Spinal cord (tissue), 10 donors: ENCODE results near the gene CSRNP3. TPM values are rescaled to one million over a fixed set of nuclear protein-coding genes. Genes with fewer than 3 reads are reported as not detected.

ENCODE experiments used
- DNase-seq, 6 donors: peaks; one replicate each; pipeline versions ENCODE4 v3.0.0 to v3.0.0-alpha.2; 2013 to 2015; ENCODE audit warnings: low spot score in 6 of 6, low read depth in 4 of 6
- H3K27ac ChIP-seq: one replicate; pipeline ENCODE4 v1.5.1; 2013; ENCODE audit warnings: low read depth, low read length, control low read depth
- H3K27me3 ChIP-seq: one replicate; pipeline ENCODE4 v1.6.1; 2013; ENCODE audit warnings: low read length; ENCODE audit not compliant: control insufficient read depth, insufficient read depth
- H3K36me3 ChIP-seq: one replicate; pipeline ENCODE4 v1.6.1; 2013; ENCODE audit warnings: low read length; ENCODE audit not compliant: control insufficient read depth, insufficient read depth
- H3K4me1 ChIP-seq: one replicate; pipeline ENCODE4 v1.6.1; 2013; ENCODE audit warnings: low read length; ENCODE audit not compliant: control insufficient read depth, insufficient read depth
- H3K4me3 ChIP-seq: one replicate; pipeline ENCODE4 v1.5.1; 2013; ENCODE audit warnings: low read depth, low read length, control low read depth
- H3K9me3 ChIP-seq: one replicate; pipeline ENCODE4 v1.6.1; 2013; ENCODE audit warnings: low read length; ENCODE audit not compliant: control insufficient read depth, insufficient read depth
- WGBS: methylation state at CpG from one replicate; pipeline ENCODE4 v1.1.5; 2013; ENCODE audit warnings: missing lambda C conversion rate; ENCODE audit not compliant: insufficient coverage; 5-methylcytosine and 5-hydroxymethylcytosine counted together
- long read RNA-seq, 4 donors: transcript quantifications; one replicate each; lab custom pipeline, GENCODE V29; 2026
- polyA plus RNA-seq, 2 donors: library from polyadenylated mRNA; unstranded; fragments of 120-200 nt; gene quantifications; one replicate each; pipeline ENCODE4 v1.2.1, GENCODE V29; 2013; ENCODE audit not compliant: insufficient read length in 2 of 2
- total RNA-seq, 2 donors: library from RNA; depleted of rRNA in 1 of 2; stranded (reverse); fragments of 120-200 nt in 1 of 2; fragments of >200 nt in 1 of 2; gene quantifications; one replicate each; pipeline versions ENCODE4 v1.2.3 to v1.2.4, GENCODE V29; 2013 to 2014
- donor health status: healthy.

CSRNP3 gene, protein sequence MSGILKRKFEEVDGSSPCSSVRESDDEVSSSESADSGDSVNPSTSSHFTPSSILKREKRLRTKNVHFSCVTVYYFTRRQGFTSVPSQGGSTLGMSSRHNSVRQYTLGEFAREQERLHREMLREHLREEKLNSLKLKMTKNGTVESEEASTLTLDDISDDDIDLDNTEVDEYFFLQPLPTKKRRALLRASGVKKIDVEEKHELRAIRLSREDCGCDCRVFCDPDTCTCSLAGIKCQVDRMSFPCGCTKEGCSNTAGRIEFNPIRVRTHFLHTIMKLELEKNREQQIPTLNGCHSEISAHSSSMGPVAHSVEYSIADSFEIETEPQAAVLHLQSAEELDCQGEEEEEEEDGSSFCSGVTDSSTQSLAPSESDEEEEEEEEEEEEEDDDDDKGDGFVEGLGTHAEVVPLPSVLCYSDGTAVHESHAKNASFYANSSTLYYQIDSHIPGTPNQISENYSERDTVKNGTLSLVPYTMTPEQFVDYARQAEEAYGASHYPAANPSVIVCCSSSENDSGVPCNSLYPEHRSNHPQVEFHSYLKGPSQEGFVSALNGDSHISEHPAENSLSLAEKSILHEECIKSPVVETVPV
- total RNA-seq (10 to 100 TPM; 32.7 to 82.9 TPM), polyA plus RNA-seq (10 to 100 TPM; 21.7 to 37.7 TPM)
- long read RNA-seq, donor 1, partial matches to known transcripts: 0 of 4 reads
- long read RNA-seq, donor 1, other reads (novel, unspliced or antisense): 0 of 4 reads
- long read RNA-seq, donor 2, partial matches to known transcripts: 0 of 1 reads
- long read RNA-seq, donor 2, other reads (novel, unspliced or antisense): 0 of 1 reads
- long read RNA-seq, donor 3, full-length matches to known transcripts: 5 of 5 reads
- long read RNA-seq, donor 3, partial matches to known transcripts: 0 of 5 reads
- long read RNA-seq, donor 3, other reads (novel, unspliced or antisense): 0 of 5 reads
- long read RNA-seq, donor 4, partial matches to known transcripts: 0 of 2 reads
- long read RNA-seq, donor 4, other reads (novel, unspliced or antisense): 0 of 2 reads

DNA sequence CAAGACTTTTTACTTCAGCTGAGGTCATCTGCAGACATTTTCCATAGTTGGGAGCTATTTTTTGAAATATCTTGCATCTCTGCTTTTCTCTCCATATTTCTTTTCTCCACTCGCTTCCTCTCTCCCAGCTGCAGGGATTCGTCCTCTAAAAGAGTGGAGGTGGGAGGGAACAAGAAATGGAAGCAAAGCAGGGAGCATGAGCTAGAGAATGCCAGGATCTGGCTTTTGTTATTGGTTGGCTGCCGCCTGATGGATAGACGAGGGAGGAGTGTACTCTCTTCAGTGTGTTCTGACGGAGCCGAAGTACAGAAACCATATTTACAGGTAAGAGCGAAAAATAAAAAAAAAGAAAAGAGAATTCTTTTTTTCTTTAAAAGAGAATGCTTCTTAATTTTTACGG lies at the start of gene CSRNP3:
Gene CSRNP3, plus strand, starts transcription at position 282 of the 400 bp plus-strand sequence. CDS start 125,368 bp downstream, outside the sequence.
- Histone ChIP-seq H3K9me3 (no peaks in the 10 kb centered on the region), H3K36me3 (no peaks in the 10 kb centered on the region), H3K27me3 (no peaks in the 10 kb centered on the region), H3K27ac (peak within 1 kb of the TSS; percentile 71), H3K4me3 (peak within 1 kb of the TSS; percentile 46), H3K4me1 (no peaks in the 10 kb centered on the region)
- WGBS: no CpG with 5 or more reads among the region's 8 CpGs
- DNase-seq: peak; percentile 80 to 99 (median 90)

DNA sequence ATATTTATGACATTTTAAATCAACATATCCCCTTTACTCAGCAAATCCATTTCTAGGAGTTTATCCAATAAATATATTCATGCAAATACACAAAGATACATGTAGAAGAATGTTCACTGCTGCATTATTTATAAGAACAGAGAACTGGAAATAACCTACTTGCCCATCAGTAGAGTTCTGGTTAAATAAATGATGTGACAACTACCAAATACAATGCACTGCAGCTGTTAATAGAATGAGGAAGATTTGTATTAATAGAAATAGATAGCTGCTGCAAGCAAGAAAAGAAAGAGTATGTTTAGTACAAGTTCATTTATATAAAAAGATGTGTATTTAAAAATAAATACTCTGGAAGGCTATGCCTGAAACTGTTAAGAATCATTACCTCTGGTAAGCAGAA lies 49.3 kb upstream of the CSRNP3 start:
- no peaks in the 10 kb centered on the region for H3K27me3 ChIP-seq
- no peaks in the 10 kb centered on the region for H3K4me1 ChIP-seq
- no peak overlapping the region for H3K4me3 ChIP-seq
- no peak for DNase-seq
- no peaks in the 10 kb centered on the region for H3K36me3 ChIP-seq
- H3K27ac ChIP-seq: no peak overlapping the region
- peaks cover 3% of the 10 kb centered on the region for H3K9me3 ChIP-seq

DNA sequence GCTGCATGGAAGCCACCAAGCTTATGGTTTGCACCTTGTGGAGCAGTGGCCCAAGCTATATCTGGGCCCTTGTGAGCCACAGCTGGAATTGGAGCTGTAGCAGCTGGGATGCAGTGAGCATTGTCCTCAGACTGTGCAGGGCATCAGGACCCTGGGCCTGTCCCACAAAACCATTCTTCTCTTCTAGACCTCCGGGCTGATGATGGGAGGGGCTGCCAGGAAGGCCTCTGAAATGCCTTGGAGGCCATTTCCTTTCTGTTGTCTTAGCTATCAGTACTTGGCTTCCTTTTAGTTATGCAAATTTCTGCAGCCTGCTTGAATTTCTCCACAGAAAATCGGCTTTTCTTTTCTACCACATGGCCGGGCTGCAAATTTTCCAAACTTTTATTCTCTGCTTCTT lies 46.4 kb upstream of the CSRNP3 start:
- no peak overlapping the region for H3K27ac ChIP-seq
- H3K27me3 ChIP-seq: no peaks in the 10 kb centered on the region
- H3K4me1 ChIP-seq: no peaks in the 10 kb centered on the region
- WGBS: 67% methylated on average over 1 of the region's 3 CpGs
- peaks cover 3% of the 10 kb centered on the region for H3K9me3 ChIP-seq
- no peak for DNase-seq
- no peak overlapping the region for H3K4me3 ChIP-seq
- H3K36me3 ChIP-seq: no peaks in the 10 kb centered on the region

DNA sequence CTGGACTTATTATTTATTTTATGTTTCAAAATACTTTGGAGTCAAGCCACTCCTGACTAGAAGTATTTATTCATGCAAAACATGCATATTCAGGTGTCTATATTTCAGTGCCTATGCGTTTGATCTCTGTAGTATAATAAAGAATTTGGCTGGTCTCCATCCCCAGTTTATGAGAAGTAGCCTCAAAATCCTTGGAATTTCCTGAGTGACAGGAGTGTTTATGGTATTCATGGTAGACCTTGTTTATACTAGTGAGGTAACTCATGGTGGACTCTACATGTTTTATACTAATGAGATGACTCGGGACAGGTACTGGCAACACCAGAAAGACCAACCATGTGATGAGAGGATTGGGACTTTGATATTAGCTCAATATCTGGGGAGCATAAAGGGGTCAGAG lies 43.9 kb upstream of the CSRNP3 start:
- H3K27me3 ChIP-seq: no peaks in the 10 kb centered on the region
- no CpG with 5 or more reads among the region's 2 CpGs for WGBS
- H3K27ac ChIP-seq: no peak overlapping the region
- H3K4me3 ChIP-seq: no peak overlapping the region
- DNase-seq: no peak
- H3K9me3 ChIP-seq: peaks cover 3% of the 10 kb centered on the region
- no peaks in the 10 kb centered on the region for H3K36me3 ChIP-seq
- no peaks in the 10 kb centered on the region for H3K4me1 ChIP-seq

DNA sequence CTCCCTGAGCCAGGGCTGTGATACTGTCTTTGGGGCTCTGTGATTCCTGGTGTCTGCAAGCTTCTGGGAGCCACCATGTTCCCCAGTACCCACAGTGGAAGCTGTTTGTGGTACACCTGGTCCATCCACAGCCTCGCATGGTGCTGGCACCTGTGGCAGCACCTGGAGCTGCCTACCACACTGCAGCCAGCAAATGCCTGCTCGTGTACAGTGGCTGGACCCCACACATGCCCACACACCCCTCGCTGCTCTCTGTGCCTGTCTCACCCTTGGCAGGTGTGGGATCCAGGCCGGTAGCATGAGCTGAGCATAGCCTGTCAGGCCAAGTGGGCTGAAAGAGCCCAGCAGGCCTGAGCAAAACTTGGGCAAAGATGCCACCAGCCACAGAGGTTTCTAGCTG lies 41.8 kb upstream of the CSRNP3 start:
- Histone ChIP-seq H3K36me3 (no peaks in the 10 kb centered on the region), H3K9me3 (peaks cover 3% of the 10 kb centered on the region), H3K4me3 (no peak overlapping the region), H3K4me1 (no peaks in the 10 kb centered on the region), H3K27ac (no peak overlapping the region), H3K27me3 (no peaks in the 10 kb centered on the region)
- WGBS: 80% methylated on average over 4 of the region's 4 CpGs
- DNase-seq: no peak

DNA sequence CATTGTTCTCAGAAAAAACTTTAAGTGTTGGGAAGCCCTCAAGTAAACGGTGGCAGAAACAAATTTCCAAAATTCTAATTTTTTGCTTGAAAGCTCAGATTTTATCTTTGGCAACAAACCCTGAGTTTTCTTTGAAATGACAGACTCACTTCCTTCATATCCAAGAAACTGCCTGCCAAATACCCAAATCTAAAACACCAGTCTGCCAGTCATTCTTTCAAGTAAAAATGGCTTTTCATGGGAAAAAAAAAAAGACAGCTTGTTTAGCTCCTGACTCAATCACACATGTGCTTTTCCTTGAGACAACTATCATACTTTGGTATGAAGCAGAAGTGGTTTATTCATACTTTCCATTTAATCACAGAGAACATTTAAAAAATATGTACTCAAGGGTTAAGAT lies 40.6 kb upstream of the CSRNP3 start:
- Histone ChIP-seq H3K36me3 (no peaks in the 10 kb centered on the region), H3K4me3 (no peak overlapping the region), H3K9me3 (no peaks in the 10 kb centered on the region), H3K27ac (no peak overlapping the region), H3K4me1 (no peaks in the 10 kb centered on the region), H3K27me3 (no peaks in the 10 kb centered on the region)
- WGBS: 88% methylated on average over 1 of the region's 1 CpG
- peak in 1 of 6 donors; percentile 76 for DNase-seq

DNA sequence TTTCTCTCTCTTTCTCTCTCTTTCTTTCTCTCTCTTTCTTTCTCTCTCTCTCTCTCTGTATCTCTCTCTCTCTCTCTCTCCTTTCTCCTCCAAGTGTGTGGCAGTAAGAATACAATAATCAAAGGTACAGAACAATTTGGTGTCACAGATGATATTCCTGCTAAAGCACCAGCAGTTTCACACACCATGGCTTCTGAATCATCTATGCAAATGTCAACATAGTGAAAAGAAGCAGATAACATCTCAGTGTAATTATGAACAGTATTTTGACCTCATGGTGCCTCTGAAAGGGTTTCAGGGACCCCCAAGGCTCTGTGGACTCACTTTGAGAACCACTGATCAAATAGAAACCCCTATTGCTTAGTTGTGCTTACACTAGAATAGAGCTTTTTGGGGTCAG lies 38.5 kb upstream of the CSRNP3 start:
- DNase-seq: no peak
- Histone ChIP-seq H3K4me3 (no peak overlapping the region), H3K36me3 (no peaks in the 10 kb centered on the region), H3K4me1 (no peaks in the 10 kb centered on the region), H3K27me3 (no peaks in the 10 kb centered on the region), H3K27ac (no peak overlapping the region), H3K9me3 (no peaks in the 10 kb centered on the region)

DNA sequence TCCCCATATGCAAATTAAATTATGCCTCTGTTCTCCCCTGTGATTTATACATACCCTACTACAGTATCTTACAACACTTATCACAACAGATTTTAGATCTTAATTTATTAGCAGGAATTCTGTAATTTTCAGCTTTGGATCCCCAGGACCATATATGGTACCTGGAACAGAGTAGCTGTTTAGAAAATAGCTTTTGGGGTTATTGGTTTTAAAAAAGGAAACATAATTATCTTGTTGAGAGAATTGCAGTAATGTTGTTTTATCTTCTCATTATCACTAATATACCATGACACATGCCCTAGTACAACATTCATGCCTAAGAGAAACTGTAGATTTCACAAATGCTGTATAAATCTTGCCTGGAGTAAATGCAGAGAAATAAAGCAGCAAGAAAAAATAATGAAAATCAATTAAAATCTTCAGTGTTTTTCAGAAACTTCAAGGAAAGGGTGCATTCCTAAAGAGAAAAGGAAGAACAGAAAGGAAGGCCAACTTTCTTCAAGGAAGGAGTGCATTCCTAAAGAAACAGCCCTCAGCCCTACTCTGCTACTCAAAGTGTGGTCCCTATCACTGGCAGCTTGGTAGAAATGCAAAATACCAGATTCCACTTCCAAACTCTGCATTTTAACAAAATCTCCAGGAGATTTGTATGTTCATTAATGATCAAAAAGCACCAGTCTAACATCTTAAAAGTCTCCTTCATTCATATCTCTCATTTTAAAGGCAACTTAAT lies 37.1 kb upstream of the CSRNP3 start:
- Histone ChIP-seq H3K9me3 (no peaks in the 10 kb centered on the region), H3K27ac (no peak overlapping the region), H3K27me3 (no peaks in the 10 kb centered on the region), H3K4me1 (no peaks in the 10 kb centered on the region), H3K4me3 (no peak overlapping the region), H3K36me3 (no peaks in the 10 kb centered on the region)
- no peak for DNase-seq

DNA sequence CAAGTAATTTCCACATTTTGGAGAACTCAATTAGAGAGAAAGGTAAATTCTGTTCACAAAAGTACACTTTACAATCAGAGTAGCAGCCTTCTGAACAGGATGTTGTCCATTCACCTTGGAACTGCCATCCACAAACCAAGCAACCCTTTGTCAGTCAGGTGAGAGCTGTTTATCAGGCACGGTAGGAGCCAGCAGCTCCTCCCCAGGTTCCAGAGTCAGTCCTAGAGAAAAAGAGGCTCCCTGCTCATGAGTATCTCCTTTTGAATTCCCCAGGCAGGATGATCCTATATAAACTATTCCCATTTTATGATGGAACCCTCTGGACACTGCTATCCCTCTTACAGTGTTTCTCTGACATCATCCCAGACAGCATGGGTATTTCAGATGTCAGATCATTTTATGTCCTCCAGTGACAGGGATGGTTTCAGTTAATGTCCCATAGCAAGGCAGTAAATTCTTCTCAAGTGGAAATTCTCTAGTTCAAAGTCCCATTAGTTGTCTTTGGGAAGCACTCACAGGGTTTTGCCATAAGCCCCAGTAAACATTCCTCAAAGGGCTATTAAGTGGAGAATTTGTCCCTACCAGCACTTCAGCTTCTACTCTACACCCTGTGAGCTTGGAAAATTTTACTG lies 34.5 kb upstream of the CSRNP3 start:
- Histone ChIP-seq H3K27me3 (no peaks in the 10 kb centered on the region), H3K4me1 (no peaks in the 10 kb centered on the region), H3K9me3 (no peaks in the 10 kb centered on the region), H3K36me3 (no peaks in the 10 kb centered on the region), H3K27ac (no peak overlapping the region), H3K4me3 (no peak overlapping the region)
- WGBS: 50% methylated on average over 1 of the region's 1 CpG
- no peak for DNase-seq
